Raji (cell line): ENCODE data around the gene ULK4.

Experiments
- POLR2A ChIP-seq: IDR thresholded peaks from 2 replicates; pipeline ENCODE4 v1.6.1; 2011; ENCODE audit warnings: low read depth, low read length, control low read depth; ENCODE audit not compliant: insufficient read depth

ULK4 gene

DNA sequence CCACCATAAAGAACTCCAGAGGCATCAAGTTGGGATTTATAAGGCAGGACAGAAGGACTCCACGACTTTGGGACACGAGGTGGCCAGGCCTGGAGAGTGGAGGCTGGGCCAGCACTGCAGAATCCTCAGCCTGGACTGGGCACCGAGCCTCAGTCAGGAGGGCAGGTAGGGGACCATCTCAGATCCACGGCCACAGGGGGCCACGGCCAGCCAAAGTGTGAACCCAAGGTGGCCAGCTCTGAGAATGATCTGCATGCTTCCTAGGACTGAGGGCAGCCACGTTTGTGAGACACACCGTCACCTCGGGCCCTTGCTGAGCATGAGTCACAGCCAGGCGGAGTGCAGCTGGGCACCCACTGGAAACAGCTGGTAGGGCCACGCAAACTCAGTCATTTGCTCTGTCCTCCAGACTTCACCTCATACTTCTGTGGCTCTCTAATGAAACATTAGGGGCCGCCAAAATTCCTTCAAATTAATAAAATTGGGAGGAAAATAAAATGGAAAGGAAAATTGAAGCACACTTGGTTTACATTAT lies 696.8 kb downstream of the ULK4 start:
- no peak for TF ChIP-seq POLR2A

DNA sequence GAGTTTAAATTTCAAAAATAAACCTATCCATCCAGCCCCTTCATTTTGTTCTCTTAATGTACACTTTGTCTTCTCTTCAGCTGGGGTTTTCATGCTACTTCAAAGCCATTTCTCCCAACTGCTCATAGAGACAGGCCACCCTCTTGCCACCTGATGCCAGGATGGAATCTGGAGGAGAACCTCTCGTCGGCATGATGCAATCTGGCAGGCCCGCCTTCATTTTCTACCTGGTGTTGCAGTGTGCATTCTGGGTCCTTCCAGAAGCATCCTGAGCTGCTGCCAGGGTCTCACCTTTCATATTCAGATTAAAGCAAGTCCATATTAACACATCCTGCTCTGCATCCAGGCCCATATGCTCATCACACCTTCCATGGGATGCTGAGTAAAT lies 701.8 kb downstream of the ULK4 start:
- TF ChIP-seq POLR2A: no peak

DNA sequence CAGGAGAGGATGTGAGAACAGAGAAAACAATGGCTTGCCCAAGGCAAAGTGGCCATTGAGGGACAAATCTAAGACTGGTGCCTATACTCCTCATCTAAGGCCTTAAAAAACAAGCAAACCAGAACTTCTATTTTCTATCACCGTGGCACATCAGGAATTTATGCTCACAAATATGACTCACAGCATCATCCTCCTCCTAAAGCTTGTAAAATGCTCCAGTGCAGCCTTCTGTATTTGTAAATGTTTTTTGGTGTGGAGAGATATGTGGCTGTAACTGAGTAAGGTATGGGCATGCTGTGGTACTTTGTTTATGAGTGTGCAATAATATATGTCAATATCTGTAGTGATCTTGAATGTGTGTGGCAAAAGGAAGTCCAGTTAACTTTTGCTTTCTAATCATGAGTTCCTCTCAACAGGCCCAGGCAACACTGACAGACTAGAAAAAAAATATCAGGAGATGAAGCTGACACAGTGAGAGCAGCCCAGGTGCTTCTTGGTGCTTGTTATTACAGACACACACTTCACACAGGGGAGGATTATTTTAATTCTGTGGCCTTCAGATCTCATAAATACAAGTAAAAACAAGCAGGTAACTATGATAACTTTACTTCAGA lies 702.3 kb downstream of the ULK4 start:
- no peak for TF ChIP-seq POLR2A

DNA sequence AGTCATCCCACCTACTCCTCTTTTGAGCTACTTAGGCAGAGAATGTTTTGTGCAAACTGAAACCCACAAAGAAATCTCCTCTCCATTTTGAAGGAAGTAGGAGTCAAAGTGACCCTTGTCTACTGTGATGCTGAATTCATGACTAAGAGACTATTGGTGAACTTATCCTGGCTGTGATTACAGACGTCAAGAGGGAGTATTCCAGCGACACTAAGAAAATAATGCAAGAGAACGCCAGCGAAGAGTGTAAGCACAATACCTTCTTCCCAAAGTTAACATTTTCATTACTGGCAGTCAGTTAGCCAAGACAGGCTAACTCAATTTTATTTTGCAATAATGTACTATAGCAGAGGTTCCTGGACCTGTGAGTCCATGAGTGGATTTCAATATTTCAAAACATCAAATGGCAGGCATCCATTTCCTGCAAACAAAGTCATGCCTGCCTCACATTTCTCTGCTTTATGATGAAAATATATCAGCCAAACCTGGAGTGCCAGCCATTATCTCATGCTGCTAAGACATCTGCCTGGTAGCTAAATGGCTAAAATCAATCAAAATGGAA lies 703.6 kb downstream of the ULK4 start:
- no peak for TF ChIP-seq POLR2A

DNA sequence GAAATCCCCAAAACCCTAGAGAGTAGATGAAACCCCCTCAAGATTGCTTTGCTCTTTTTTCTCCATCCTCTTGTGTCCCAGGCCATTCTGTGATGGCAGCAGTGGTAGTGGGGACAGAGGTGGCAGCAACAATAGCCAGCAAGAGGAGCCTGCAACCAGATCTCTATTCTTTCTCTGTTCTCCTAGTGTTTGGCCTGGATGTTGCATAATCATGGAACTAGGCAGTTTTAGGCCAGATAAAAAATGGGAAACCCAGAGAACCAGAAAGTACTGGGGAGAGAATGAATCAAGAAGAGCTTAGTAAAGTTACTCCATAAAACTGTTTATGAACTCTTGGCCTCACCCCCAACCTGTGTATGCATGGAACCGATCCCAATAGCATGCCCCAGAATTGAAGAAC lies 710.3 kb downstream of the ULK4 start:
- no peak for TF ChIP-seq POLR2A

DNA sequence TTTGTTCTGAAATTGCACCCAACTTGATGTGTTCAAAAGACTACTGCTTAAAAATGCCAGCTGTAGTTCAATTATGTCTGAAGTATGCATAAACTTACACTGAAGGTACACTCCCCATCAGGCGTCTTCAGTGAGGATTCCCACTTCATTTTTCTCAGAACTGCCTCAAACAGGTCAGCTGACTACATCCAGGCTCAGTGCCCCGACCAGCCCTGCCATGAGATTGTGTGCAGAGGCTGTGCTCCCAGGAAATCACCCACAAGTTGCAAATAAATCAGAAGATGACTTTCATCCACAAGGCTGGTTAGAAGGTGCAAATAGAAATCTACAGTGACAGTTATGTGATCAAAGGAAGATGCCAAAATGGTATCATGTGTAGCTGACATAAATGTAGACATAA lies 711.1 kb downstream of the ULK4 start:
- TF ChIP-seq POLR2A: no peak

DNA sequence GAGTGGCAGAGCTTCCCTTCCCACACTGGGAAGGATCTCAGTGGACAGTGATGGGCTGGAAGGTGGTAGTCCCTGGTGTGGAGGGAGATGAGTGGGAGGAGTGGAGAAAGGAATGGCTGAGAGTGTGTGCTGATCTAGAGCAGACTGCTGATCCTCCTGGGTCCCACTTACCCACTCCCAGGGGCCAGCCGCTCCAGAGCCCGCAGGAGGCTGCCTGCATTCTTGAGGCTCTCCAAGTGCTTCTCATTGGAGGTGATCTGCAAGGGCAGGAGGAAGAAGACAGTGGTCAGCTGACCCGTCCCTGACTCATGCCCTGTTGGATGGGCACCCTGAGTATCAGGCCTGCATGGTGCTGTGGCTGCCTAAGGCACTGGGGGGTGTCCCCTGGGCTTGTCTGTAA lies 712.6 kb downstream of the ULK4 start:
- no peak for TF ChIP-seq POLR2A

DNA sequence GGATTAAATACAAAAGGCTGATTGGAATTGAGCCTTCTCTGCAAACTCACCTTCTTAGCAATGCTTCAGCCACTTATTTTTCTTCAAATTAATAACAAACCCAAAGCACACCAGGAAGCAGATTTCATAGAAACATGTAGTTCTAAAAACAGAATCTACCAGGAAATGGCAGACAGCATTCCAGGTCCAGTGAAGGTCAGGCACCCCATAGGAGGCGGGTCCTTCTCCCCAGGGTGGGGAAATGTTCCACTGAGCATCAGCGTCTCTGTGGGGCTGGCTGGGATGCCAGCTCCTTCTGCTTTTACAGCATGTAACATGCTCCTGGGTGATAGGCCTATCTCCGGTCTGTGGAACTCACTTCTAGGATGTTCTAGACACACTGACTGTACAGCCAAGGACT lies 713.4 kb downstream of the ULK4 start:
- TF ChIP-seq POLR2A: no peak

DNA sequence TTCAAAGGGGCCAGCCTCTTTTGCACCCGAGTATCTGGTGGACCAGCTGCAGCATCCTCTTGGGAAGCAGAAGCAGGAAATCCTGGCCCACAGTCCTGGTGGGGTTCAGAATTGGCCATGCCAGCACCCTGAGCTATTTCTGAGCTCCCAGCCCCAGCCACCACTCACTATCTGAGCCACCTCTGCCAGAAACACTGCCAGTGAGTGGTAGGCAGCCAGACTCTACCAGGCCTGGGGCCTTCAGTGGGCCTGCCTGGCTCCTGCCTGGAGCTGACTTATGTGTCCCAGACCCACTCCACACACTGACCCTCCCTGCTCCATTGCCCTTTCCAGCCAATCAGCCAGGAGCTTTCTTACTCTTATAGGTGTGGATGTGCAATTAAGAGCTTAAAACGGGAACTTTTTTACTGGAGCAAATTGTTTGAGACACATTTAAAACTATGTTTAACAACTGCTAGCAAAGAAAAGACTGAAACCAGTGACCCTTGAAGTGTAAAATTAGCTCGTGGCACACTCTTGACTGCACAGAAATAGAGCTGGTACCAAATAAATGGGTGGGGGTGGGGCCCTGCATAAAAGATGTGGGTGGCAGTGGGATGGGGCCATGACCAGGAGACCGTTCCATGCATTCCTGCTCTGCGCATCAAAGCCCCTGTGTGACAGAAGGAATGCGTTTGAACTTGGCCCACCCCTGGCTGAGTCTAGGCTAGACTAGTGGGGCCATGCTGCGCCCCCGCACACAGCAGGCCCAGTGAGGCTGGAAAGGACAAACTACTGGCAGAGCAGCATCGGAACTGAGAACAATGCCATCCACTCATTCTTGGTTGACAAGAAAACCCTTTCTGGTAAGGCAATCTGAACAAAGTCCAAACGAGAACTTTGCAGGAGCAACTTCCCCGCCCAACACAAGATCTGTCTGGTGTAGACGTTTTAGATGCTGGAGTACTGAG lies 714.6 kb downstream of the ULK4 start:
- no peak for TF ChIP-seq POLR2A

DNA sequence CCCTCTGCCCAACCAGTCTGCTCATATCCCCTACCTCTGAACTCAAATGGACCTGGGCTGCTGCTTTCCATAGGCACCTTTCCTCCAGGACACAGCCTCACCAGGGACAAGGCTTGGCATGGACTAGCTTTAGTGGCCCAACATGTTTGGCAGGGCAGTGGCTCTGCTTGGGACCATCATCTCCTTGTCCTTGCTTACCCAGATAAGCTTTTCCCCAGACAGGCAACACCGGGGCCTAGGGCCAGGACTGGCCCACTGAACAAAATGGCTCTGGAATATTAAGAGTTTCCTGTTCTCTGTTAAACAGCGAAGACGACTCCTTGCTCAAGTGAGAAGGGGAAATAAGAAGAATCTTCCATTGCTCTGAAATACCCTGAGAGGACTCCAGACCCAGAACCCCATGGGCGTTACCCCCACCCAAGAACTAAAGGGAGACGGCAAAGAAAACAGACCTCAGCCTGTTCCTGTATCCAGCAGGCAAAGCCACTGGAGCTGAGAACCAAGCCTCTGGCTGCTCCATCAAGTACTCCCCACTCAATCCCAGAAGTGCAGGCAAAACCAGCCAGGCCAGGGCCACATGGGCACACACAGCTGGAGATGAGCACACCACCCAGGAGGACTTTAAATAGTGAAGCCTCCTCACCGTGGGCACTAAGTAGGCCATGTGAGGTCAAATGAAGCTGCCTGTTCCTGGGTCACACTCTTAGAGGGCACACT lies 717.1 kb downstream of the ULK4 start:
- no peak for TF ChIP-seq POLR2A

DNA sequence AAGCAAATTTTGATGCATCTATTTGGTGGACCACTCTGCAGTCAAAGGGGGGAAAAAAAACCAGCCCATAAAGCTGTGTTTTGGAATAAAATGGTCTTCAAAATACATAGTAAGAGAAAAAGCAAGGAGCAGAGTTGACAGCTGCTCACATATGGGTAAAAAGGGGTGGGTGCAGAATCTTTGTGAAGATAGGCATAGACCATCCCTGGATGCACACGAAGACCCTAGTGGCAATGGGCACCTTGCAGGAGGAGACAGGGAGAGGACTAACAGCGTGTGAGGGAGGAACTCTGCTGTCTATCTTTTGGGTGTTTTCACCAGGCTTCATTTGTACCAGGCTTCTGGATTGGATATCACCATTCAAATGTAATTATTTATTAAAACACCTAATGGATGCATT lies 718.7 kb downstream of the ULK4 start:
- TF ChIP-seq POLR2A: no peak

DNA sequence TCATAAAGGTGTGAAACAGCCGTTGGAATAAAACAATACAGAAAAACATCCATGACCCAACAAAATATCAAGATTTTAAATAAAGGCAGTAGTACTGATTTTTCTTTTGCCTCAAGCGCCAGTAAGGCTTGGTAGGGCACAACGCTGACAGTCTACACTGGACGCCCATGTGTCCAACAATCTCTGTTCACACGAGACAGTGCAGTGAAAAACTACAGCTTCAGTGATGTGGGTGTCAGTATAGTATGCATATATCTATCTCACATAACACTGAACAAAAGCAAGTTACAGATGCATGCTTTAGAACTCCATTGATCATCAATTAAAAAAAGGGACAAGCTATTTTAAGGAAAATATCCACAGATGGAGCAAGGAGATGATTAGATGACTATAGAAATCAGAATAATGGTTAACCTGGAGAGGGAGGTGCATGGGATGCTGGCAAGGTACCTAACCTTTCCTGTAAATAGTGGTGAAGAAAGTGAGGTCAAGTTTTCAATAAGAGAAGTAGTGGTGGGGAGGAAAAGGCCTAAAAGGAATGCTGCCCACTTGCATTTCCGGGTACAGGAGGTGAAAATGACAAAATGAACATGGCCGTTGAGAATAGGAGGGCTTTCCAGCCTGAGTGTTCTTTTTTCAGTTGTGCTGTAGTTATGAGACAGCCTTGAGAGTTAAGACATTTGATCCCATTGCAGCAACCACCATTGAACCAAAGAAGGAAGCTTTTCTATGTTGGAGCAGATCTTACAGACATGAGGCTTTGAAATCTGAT lies 719.9 kb downstream of the ULK4 start:
- no peak for TF ChIP-seq POLR2A

DNA sequence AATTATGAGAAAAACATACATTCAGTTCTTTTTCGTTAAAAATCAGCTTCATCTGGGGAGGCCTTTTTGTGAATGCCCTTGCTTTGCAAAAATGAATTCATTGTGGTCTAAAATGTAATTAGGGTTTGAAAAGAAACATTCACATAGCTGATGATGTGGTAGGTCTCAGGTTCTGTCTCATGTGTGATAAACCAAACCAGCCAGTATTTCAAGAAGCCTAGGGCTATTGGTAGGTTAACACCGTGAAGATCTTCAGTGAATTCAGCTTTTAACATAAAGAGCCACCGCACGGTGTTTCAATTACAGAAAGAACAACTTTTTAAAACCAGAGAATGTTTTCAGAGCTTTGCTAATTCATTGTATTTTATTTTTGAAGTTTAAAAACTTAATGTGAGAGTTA lies 720.7 kb downstream of the ULK4 start:
- no peak for TF ChIP-seq POLR2A

DNA sequence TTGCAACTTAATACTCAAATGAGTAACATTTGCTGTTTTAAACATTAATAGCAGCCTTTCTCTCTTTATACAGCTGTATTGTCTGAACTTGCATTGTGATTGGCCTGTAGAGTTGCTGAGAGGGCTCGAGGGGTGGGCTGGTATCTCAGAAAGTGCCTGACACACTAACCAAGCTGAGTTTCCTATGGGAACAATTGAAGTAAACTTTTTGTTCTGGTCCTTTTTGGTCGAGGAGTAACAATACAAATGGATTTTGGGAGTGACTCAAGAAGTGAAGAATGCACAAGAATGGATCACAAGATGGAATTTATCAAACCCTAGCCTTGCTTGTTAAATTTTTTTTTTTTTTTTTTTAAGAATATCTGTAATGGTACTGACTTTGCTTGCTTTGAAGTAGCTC lies 722.3 kb downstream of the ULK4 start:
- no peak for TF ChIP-seq POLR2A

DNA sequence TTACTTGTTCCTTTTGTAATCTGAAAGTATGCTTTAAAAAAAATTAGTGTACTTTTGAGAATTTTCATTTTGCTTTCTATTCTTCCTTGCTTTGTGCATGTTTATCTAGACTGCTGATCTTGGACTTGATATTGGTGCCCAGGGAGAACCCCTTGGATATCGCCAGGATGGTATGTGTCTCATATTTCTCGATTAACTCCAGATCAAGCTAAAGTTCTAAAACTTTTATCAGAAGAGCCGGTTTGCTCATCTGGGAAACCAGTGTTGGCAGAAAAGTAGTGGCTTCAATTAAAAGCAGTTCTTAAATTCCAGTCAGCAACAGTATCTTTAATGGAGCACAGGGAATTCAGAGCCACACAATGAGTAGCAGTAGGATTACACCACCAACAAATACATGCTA lies 724.0 kb downstream of the ULK4 start:
- no peak for TF ChIP-seq POLR2A
